ENCODE measurements around the gene AKR1C2. TPM values are rescaled to one million over a fixed set of nuclear protein-coding genes. Genes with fewer than 3 reads are reported as not detected.
"Not testable (repeated sequence)": the region's sequence is repeated elsewhere in the genome, so short reads cannot be mapped to it uniquely, and the experiment has no call there.

The AKR1C2 gene
- total and polyA plus RNA-seq, 5 donors from 2014 or later: not detected

GRCh38 chr10:4994260-4994659 is 9.4 kb downstream of the AKR1C2 start:
- not testable (repeated sequence) for H3K4me1 Mint-ChIP-seq; H3K9me3 Mint-ChIP-seq; H3K27ac ChIP-seq (ENCODE audit: insufficient read depth, low read length, poor library complexity, severe bottlenecking); H3K36me3 ChIP-seq (ENCODE audit: control insufficient read depth, insufficient read depth, low read length); H3K4me3 ChIP-seq (ENCODE audit: low read depth, low read length); H3K9me3 ChIP-seq (ENCODE audit: control insufficient read depth in 2 of 2, low read length in 2 of 2); H3K27me3 ChIP-seq (ENCODE audit: control insufficient read depth, insufficient read depth, low read length); H3K27ac Mint-ChIP-seq; H3K27me3 Mint-ChIP-seq; ATAC-seq (ENCODE audit: low read depth in 2 of 2); H3K36me3 Mint-ChIP-seq; DNase-seq; H3K4me3 Mint-ChIP-seq; H3K4me1 ChIP-seq (ENCODE audit: control insufficient read depth, insufficient read depth, low read length, poor library complexity, severe bottlenecking)

GRCh38 chr10:4992564-4992963 is 11.1 kb downstream of the AKR1C2 start:
- not testable (repeated sequence) for H3K27ac ChIP-seq (ENCODE audit: insufficient read depth, low read length, poor library complexity, severe bottlenecking); H3K9me3 Mint-ChIP-seq; H3K4me1 ChIP-seq (ENCODE audit: control insufficient read depth, insufficient read depth, low read length, poor library complexity, severe bottlenecking); H3K4me3 Mint-ChIP-seq; H3K27ac Mint-ChIP-seq; H3K27me3 ChIP-seq (ENCODE audit: control insufficient read depth, insufficient read depth, low read length); H3K4me3 ChIP-seq (ENCODE audit: low read depth, low read length); H3K36me3 ChIP-seq (ENCODE audit: control insufficient read depth, insufficient read depth, low read length); H3K27me3 Mint-ChIP-seq; ATAC-seq (ENCODE audit: low read depth in 2 of 2); H3K36me3 Mint-ChIP-seq; DNase-seq; H3K4me1 Mint-ChIP-seq; H3K9me3 ChIP-seq (ENCODE audit: control insufficient read depth in 2 of 2, low read length in 2 of 2)

GRCh38 chr10:4991463-4991862 is 12.2 kb downstream of the AKR1C2 start:
- not testable (repeated sequence) for H3K4me1 Mint-ChIP-seq; ATAC-seq (ENCODE audit: low read depth in 2 of 2); H3K36me3 ChIP-seq (ENCODE audit: control insufficient read depth, insufficient read depth, low read length); H3K9me3 Mint-ChIP-seq; DNase-seq; H3K27ac ChIP-seq (ENCODE audit: insufficient read depth, low read length, poor library complexity, severe bottlenecking); H3K4me3 ChIP-seq (ENCODE audit: low read depth, low read length); H3K4me1 ChIP-seq (ENCODE audit: control insufficient read depth, insufficient read depth, low read length, poor library complexity, severe bottlenecking); H3K27ac Mint-ChIP-seq; H3K27me3 Mint-ChIP-seq; H3K4me3 Mint-ChIP-seq; H3K9me3 ChIP-seq (ENCODE audit: control insufficient read depth in 2 of 2, low read length in 2 of 2); H3K27me3 ChIP-seq (ENCODE audit: control insufficient read depth, insufficient read depth, low read length); H3K36me3 Mint-ChIP-seq

GRCh38 chr10:4990217-4990616 is 13.4 kb downstream of the AKR1C2 start:
- no peak overlapping the region for H3K27ac Mint-ChIP-seq
- no peaks in the 10 kb centered on the region for H3K27me3 ChIP-seq (ENCODE audit: control insufficient read depth, insufficient read depth, low read length)
- no peak overlapping the region for H3K4me3 Mint-ChIP-seq
- no peaks in the 10 kb centered on the region for H3K27me3 Mint-ChIP-seq
- no peak for ATAC-seq (ENCODE audit: low read depth in 2 of 2)
- no peaks in the 10 kb centered on the region for H3K4me1 ChIP-seq (ENCODE audit: control insufficient read depth, insufficient read depth, low read length, poor library complexity, severe bottlenecking)
- H3K27ac ChIP-seq (ENCODE audit: insufficient read depth, low read length, poor library complexity, severe bottlenecking): no peak overlapping the region
- H3K9me3 ChIP-seq (ENCODE audit: control insufficient read depth in 2 of 2, low read length in 2 of 2): no peaks in the 10 kb centered on the region
- DNase-seq: no peak
- no peaks in the 10 kb centered on the region for H3K36me3 Mint-ChIP-seq
- no peaks in the 10 kb centered on the region for H3K36me3 ChIP-seq (ENCODE audit: control insufficient read depth, insufficient read depth, low read length)
- no peaks in the 10 kb centered on the region for H3K4me1 Mint-ChIP-seq
- no peak overlapping the region for H3K4me3 ChIP-seq (ENCODE audit: low read depth, low read length)
- no peaks in the 10 kb centered on the region for H3K9me3 Mint-ChIP-seq

- DNase-seq; H3K9me3 ChIP-seq (ENCODE audit: control insufficient read depth in 2 of 2, low read length in 2 of 2); H3K4me1 ChIP-seq (ENCODE audit: control insufficient read depth, insufficient read depth, low read length, poor library complexity, severe bottlenecking); H3K4me3 Mint-ChIP-seq; ATAC-seq (ENCODE audit: low read depth in 2 of 2); H3K4me3 ChIP-seq (ENCODE audit: low read depth, low read length); H3K36me3 ChIP-seq (ENCODE audit: control insufficient read depth, insufficient read depth, low read length); H3K27me3 Mint-ChIP-seq; H3K36me3 Mint-ChIP-seq; H3K27ac Mint-ChIP-seq; H3K4me1 Mint-ChIP-seq; H3K27ac ChIP-seq (ENCODE audit: insufficient read depth, low read length, poor library complexity, severe bottlenecking); H3K9me3 Mint-ChIP-seq; H3K27me3 ChIP-seq (ENCODE audit: control insufficient read depth, insufficient read depth, low read length): not testable (repeated sequence)
These were observed 15.5 kb downstream of the AKR1C2 start for GRCh38 chr10:4988000-4988641.

- no peak for ATAC-seq (ENCODE audit: low read depth in 2 of 2)
- peaks cover 0 to 4% (median 0%) of the 10 kb centered on the region in 4 donors for H3K4me1 Mint-ChIP-seq
- Histone ChIP-seq H3K4me3 (ENCODE audit: low read depth, low read length) (no peak overlapping the region), H3K27ac (ENCODE audit: insufficient read depth, low read length, poor library complexity, severe bottlenecking) (no peak overlapping the region), H3K27me3 (ENCODE audit: control insufficient read depth, insufficient read depth, low read length) (no peaks in the 10 kb centered on the region), H3K36me3 (ENCODE audit: control insufficient read depth, insufficient read depth, low read length) (no peaks in the 10 kb centered on the region), H3K4me1 (ENCODE audit: control insufficient read depth, insufficient read depth, low read length, poor library complexity, severe bottlenecking) (no peaks in the 10 kb centered on the region), H3K9me3 (ENCODE audit: control insufficient read depth in 2 of 2, low read length in 2 of 2) (no peaks in the 10 kb centered on the region)
- no peak for DNase-seq
- H3K27me3 Mint-ChIP-seq: no peaks in the 10 kb centered on the region
- H3K9me3 Mint-ChIP-seq: no peaks in the 10 kb centered on the region
- H3K36me3 Mint-ChIP-seq: no peaks in the 10 kb centered on the region
- no peak overlapping the region for H3K4me3 Mint-ChIP-seq
- no peak overlapping the region for H3K27ac Mint-ChIP-seq
These were observed 18.6 kb downstream of the AKR1C2 start for GRCh38 chr10:4984971-4985594.

- H3K4me3 ChIP-seq (ENCODE audit: low read depth, low read length): no peak overlapping the region
- no peaks in the 10 kb centered on the region for H3K9me3 ChIP-seq (ENCODE audit: control insufficient read depth in 2 of 2, low read length in 2 of 2)
- ATAC-seq (ENCODE audit: low read depth in 2 of 2): no peak
- H3K27ac ChIP-seq (ENCODE audit: insufficient read depth, low read length, poor library complexity, severe bottlenecking): no peak overlapping the region
- Mint-ChIP-seq H3K4me1 (peaks cover 0 to 4% (median 0%) of the 10 kb centered on the region in 4 donors), H3K9me3 (no peaks in the 10 kb centered on the region), H3K27ac (no peak overlapping the region), H3K27me3 (no peaks in the 10 kb centered on the region), H3K4me3 (no peak overlapping the region), H3K36me3 (no peaks in the 10 kb centered on the region)
- no peak for DNase-seq
- no peaks in the 10 kb centered on the region for H3K4me1 ChIP-seq (ENCODE audit: control insufficient read depth, insufficient read depth, low read length, poor library complexity, severe bottlenecking)
- H3K27me3 ChIP-seq (ENCODE audit: control insufficient read depth, insufficient read depth, low read length): no peaks in the 10 kb centered on the region
- H3K36me3 ChIP-seq (ENCODE audit: control insufficient read depth, insufficient read depth, low read length): no peaks in the 10 kb centered on the region
These were observed 19.4 kb downstream of the AKR1C2 start for GRCh38 chr10:4984223-4984622.

- H3K4me1 Mint-ChIP-seq: peaks cover 0 to 4% (median 0%) of the 10 kb centered on the region in 4 donors
- no peak overlapping the region for H3K27ac Mint-ChIP-seq
- no peaks in the 10 kb centered on the region for H3K4me1 ChIP-seq (ENCODE audit: control insufficient read depth, insufficient read depth, low read length, poor library complexity, severe bottlenecking)
- no peaks in the 10 kb centered on the region for H3K36me3 ChIP-seq (ENCODE audit: control insufficient read depth, insufficient read depth, low read length)
- no peak overlapping the region for H3K27ac ChIP-seq (ENCODE audit: insufficient read depth, low read length, poor library complexity, severe bottlenecking)
- H3K4me3 ChIP-seq (ENCODE audit: low read depth, low read length): no peak overlapping the region
- DNase-seq (no peak), ATAC-seq (ENCODE audit: low read depth in 2 of 2) (no peak)
- no peaks in the 10 kb centered on the region for H3K9me3 Mint-ChIP-seq
- no peaks in the 10 kb centered on the region for H3K36me3 Mint-ChIP-seq
- no peak overlapping the region for H3K4me3 Mint-ChIP-seq
- no peaks in the 10 kb centered on the region for H3K27me3 Mint-ChIP-seq
- no peaks in the 10 kb centered on the region for H3K27me3 ChIP-seq (ENCODE audit: control insufficient read depth, insufficient read depth, low read length)
- H3K9me3 ChIP-seq (ENCODE audit: control insufficient read depth in 2 of 2, low read length in 2 of 2): no peaks in the 10 kb centered on the region
These were observed 19.9 kb downstream of the AKR1C2 start for GRCh38 chr10:4983615-4984216.

All from CD4-positive, CD25-positive, alpha-beta regulatory T cell (primary cell).